Activated gamma-delta T cell (primary cell): ENCODE measurements around the gene CPLANE1.
"Not testable (repeated sequence)": the region's sequence is repeated elsewhere in the genome, so short reads cannot be mapped to it uniquely, and the experiment has no call there.

Source experiments
- DNase-seq: peaks from one replicate; lab custom pipeline; 2025; lab: John Stamatoyannopoulos, UW
- total RNA-seq, 2 donors: gene quantifications; one replicate each; lab custom pipeline; 2026; lab: John Stamatoyannopoulos, UW

CPLANE1 gene
- total RNA-seq: 66.5 to 71.4 reads per million in 2 donors

- DNase-seq: peak; percentile 41
Observed at GRCh38 chr5:37248970-37249814, at the start of gene CPLANE1. Gene CPLANE1, minus strand, starts transcription at chr5:37249376. Its CDS starts 1,678 bp downstream, at chr5:37247698.

- not testable (repeated sequence) for DNase-seq
Observed at GRCh38 chr5:37296313-37296712, 47.1 kb upstream of the CPLANE1 start.

- no peak for DNase-seq
Observed at GRCh38 chr5:37283214-37283820, 34.1 kb upstream of the CPLANE1 start.

GRCh38 chr5:37275511-37275910, 26.3 kb upstream of the CPLANE1 start:
- no peak for DNase-seq

- DNase-seq: no peak
Observed at GRCh38 chr5:37272511-37272910, 23.3 kb upstream of the CPLANE1 start.

GRCh38 chr5:37268100-37268499, 18.9 kb upstream of the CPLANE1 start:
- DNase-seq: not testable (repeated sequence)

- DNase-seq: no peak
Observed at GRCh38 chr5:37255774-37256358, 6.7 kb upstream of the CPLANE1 start.

GRCh38 chr5:37254581-37254980, 5.4 kb upstream of the CPLANE1 start:
- no peak for DNase-seq

GRCh38 chr5:37251665-37252064, 2.5 kb upstream of the CPLANE1 start:
- DNase-seq: no peak

GRCh38 chr5:37249815-37250164, 614 bp upstream of the CPLANE1 start:
- no peak for DNase-seq

GRCh38 chr5:37248421-37248969, 681 bp downstream of the CPLANE1 start:
- no peak for DNase-seq

GRCh38 chr5:37247496-37247895, 1.7 kb downstream of the CPLANE1 start:
- DNase-seq: no peak

- DNase-seq: no peak
Observed at GRCh38 chr5:37247036-37247435, 2.1 kb downstream of the CPLANE1 start.

- DNase-seq: no peak
Observed at GRCh38 chr5:37234288-37234687, 14.9 kb downstream of the CPLANE1 start.

GRCh38 chr5:37226377-37226776, 22.8 kb downstream of the CPLANE1 start:
- no peak for DNase-seq

GRCh38 chr5:37222181-37222580, 27.0 kb downstream of the CPLANE1 start:
- no peak for DNase-seq

- DNase-seq: not testable (repeated sequence)
Observed at GRCh38 chr5:37220426-37220825, 28.8 kb downstream of the CPLANE1 start.

- not testable (repeated sequence) for DNase-seq
Observed at GRCh38 chr5:37219384-37219783, 29.8 kb downstream of the CPLANE1 start.

- DNase-seq: no peak
Observed at GRCh38 chr5:37217976-37218375, 31.2 kb downstream of the CPLANE1 start.

- DNase-seq: no peak
Observed at GRCh38 chr5:37214550-37214949, 34.6 kb downstream of the CPLANE1 start.

GRCh38 chr5:37212096-37212495, 37.1 kb downstream of the CPLANE1 start:
- DNase-seq: no peak

GRCh38 chr5:37211661-37212060, 37.5 kb downstream of the CPLANE1 start:
- DNase-seq: no peak
